ENCODE results near the gene ZFP62. TPM values are rescaled to one million over a fixed set of nuclear protein-coding genes. Genes with fewer than 3 reads are reported as not detected.

The ZFP62 gene
- total RNA-seq, 2 experiments from 2014 or later, result 26.7 to 27.3 TPM

DNA sequence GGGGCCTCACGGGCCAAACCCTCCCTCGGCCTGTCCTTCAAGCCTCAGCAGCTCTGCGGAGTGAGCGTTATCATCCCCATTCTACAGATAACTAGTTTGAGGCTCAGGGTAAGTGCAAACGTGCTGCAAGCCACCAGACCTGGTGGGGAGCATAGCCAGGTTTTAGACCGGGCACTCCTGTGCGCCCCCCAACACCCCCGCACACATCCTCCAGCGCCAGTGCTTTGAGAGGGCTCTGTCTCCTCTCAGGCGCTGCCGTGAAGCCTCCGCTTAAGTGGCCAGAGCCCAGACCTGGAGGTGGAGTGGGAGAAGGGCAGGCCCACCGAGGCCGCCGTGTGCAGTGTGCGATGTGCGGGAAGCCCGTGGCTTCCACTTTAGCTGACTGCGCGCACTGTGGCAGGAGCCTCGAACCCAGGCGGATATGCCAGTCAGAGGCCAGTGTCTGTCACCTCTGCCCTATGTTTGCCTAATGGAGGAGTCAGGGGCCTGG is 56.9 kb downstream of the ZFP62 start:
- POLR2A ChIA-PET, result interaction anchor here (0.5 to 3.7 kb wide), 2 partner anchors 27 to 56 kb away, joined by 3 to 34 read pairs; no protein-coding TSS in a partner anchor

DNA sequence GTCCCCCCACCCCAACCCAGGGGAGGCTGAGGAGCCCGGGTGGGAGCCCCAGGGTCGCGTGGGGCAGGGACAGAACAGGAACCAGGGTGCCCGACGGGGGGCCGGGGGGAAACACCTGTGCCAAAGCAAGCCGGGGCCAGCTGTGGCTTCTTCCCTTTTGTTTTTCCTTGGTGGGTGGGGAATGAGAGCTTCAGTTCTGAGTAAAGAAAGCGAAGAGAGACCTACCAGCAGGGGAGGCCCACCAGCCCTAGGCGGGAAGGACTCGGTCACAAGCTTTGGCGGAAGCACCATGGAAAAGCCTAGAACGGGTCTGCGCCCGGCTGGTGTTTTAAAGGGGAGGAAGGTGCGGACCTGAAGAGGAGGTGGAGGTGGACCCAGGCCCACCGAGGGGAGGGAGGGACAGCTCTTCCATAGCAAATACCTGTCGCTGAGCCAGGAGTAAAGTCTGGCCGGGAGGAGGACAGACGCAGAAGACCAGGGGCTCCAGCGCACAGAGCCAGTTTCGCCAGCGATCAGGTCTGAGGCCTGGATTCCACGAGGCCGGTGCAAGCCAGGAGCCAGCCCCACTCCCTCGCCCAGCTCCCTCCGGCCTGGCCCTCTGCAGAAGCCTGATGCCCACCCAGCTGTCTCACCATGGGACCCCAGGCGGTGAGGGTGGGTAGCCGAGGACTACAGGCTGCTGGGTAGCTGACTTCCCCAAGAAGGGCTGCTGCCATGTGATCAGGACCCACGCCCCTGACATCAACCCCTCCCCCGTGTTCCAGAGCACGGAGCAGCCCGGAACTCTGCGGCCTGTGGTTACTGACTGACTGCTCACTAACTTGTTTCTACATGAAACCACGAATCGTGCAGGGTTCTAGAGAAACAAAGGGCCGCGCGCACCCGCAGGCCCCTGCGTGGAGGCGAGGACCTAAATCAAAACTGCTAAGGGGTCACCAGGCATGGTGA is 57.6 kb downstream of the ZFP62 start:
- CTCF ChIA-PET, result interaction anchor here (0.7 to 1.2 kb wide), 6 partner anchors 20 to 385 kb away, joined by 3 to 8 read pairs (median 4); no protein-coding TSS in a partner anchor
- POLR2A ChIA-PET, result interaction anchor here (0.5 to 3.7 kb wide), 4 partner anchors 28 to 58 kb away, joined by 3 to 34 read pairs (median 4); partner anchors contain the start of gene ZFP62

More for the DNA sequence above, 56.9 kb downstream of the ZFP62 start:
- CTCF ChIA-PET, result interaction anchor here (0.8 to 1.2 kb wide), 4 partner anchors 12 to 30 kb away, joined by 3 to 5 read pairs (median 3); no protein-coding TSS in a partner anchor

DNA sequence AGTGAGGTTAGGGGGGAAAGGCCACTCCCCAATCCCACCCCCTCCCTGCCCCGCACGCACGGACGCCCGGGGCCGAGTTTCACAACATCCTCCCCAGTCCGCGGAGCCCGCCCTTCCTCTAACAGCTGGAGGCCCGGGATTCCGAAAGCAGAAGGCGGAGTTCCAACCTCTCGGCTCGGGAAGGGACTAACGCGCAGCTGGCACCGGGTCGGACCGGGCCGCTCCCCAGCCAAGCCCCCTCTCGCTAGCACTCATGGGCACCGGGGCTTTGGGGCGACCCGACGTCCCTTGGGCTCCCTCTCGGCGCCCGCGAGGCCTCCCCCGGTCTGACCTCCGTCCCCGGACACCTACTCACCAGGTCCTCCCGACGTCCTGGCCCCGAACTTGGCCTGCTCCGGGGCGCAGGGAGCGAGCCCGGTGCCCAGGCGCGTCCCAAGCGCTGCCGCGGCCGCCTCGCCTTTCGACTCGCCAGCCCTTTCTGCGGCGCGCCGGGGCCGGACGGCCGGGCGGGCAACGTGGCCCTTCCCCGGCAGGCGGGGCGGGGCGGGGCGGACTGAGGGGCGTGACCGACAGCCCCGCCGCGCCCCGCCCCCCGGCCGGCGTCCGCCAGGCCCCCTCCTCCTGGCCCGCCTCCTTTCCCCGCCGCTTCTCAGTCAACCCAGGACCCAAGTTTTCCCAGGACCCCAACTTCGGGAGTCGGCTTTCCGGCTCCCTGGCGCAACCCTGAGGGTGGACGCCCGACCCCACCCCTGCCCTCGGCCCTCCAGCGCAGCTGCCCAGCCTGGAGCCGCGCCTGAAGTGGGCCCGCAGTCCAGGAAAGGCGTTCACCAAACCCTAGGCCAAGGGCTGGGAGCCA is 58.5 kb downstream of the ZFP62 start, which contains the start of gene MGAT1:
TSS of gene MGAT1 (minus strand) at position 482 of the 856 bp plus-strand sequence. CDS start 9,835 bp downstream, outside the sequence.
- POLR2A ChIA-PET, result interaction anchor here (0.6 to 3.7 kb wide), 4 partner anchors 8 to 1179 kb away, joined by 3 to 34 read pairs (median 6); no protein-coding TSS in a partner anchor
- CTCF ChIA-PET, result interaction anchor here (1.0 to 1.4 kb wide), 5 partner anchors 16 to 58 kb away, joined by 3 to 8 read pairs (median 3); no protein-coding TSS in a partner anchor

DNA sequence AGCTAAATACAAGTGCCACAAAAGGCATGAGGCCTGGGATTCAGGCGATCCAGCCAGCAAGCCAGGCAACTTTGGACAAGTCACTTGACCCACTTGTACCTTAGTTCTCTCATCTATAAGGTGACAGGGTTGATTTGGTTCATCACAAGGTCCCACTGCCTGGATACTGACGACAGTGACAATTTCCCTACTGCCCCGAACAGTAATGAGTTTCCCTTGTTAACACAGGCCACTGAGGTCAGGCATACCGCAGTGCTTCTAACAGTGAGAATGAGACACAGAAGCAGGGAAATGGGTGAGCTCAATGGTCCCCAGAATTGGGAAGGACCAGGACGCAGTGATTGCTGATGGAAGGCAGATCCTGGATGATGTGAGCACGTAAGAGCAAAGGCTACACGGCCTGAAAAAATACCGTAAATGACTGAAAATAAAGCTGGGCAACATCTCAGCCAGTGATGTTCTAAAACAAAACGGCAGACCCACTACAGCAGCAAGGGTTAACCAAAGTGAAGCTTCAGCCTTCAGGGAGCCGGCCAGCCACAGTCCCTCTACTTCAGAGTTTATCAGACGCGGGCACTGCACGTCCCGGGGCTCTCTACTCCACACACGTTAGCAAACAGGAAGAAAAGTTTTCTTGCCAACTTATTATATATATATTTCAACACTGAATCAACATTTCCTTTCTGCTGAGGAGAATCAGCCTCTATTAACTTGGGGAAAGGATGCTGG is 59.3 kb downstream of the ZFP62 start:
- ChIA-PET POLR2A (interaction anchor here (0.7 to 3.7 kb wide), 4 partner anchors 9 to 407 kb away, joined by 3 to 34 read pairs (median 4); no protein-coding TSS in a partner anchor), CTCF (interaction anchor here (1.0 to 1.4 kb wide), 3 partner anchors 16 to 70 kb away, joined by 3 read pairs; no protein-coding TSS in a partner anchor)

DNA sequence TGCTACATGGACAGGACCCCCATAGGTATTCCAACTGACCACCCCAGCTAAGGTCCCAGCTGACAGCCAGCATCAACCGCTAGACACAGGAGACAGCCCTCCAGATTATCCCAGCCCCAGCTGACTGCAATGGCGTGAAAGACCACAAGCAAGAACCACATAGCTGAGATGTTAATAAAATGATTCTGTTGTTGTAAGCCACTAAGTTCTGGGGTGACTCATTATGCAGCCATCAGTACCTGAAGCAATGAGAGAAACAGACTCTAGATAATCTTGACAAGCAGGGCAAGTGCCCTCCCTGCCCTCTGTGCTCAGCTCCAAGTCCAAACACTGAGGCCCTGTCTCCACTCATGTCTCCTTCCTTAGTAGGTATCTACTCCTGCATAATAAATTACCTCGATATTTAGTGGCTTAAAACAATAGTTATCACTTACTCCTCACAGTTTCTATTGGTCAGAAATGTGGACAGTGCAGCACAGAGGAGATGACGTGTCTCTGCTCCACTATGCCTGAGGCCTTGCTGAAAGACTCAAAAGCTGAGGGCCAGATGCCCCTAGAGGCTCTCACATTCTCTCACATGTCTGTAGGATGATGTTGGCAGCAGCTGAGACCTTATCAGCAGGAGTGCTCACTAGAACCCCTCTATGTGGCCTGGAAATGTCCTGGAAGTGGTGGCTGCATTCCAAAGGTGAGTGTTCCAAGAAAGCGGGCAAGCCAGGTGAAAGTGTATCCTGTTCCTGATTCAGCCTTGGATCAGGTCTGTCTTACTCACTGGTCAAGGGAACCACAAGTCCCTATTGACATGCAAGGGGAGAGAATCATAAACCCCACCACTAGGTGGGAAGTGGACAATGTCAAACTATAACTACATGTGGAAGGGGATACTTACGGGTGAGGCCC is 60.9 kb downstream of the ZFP62 start:
- CTCF ChIA-PET, result interaction anchor here (0.9 to 1.2 kb wide), 2 partner anchors 30 to 61 kb away, joined by 3 read pairs; no protein-coding TSS in a partner anchor
- POLR2A ChIA-PET, result interaction anchor here (1.0 to 1.1 kb wide), 4 partner anchors 9 to 29 kb away, joined by 3 to 5 read pairs (median 4); no protein-coding TSS in a partner anchor

DNA sequence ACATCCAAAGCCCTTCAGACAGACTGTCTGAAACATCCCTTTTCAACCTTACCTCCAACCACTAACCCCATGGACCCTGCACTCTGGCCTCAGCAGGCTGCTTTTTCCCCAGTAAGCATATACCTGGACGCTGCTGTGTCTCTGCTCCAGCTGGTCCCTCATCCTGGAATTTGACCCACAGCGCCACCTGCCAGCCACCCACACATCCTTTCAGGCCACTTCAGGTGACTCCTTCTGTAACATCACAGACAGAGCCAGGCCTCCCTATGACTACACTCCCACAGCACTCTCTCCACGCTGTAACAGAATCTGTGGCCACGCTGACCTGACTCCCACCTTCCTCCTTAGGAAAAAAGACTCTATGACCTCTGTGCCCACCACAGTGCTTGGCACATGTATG is 61.9 kb downstream of the ZFP62 start:
- CTCF ChIA-PET, result interaction anchor here (0.9 to 1.2 kb wide), 2 partner anchors 31 to 62 kb away, joined by 3 read pairs; no protein-coding TSS in a partner anchor
- POLR2A ChIA-PET, result interaction anchor here (1.0 to 1.1 kb wide), 2 partner anchors 11 to 30 kb away, joined by 3 to 5 read pairs; no protein-coding TSS in a partner anchor

DNA sequence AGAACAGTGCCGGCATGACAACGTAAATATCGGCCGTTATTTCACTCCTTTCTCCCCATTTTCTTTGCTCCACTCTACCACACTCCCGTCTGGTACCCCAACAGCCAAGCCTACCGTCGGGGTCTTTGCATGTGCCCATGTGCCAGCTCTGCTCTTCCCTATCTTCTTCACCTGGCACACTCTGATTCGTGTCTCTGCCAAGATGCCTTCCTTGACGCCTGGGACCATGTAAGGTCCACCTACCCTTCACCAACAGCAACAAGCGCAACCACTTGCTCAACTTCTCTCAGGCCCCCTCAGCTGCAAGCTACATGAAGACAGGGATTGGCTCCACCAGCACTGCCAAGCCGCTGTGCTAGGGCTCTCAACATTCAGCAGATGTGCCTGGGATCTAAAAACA is 62.9 kb downstream of the ZFP62 start:
- ChIA-PET CTCF (no interaction called here), POLR2A (no interaction called here)

Other genes starting within 250 kb of the ZFP62 start
- 1 to 10 TPM; 4.2 to 4.4 TPM for gene FLT4, start 211.7 kb downstream of the ZFP62 start, total RNA-seq
- not detected for gene OR2Y1, start 121.2 kb downstream of the ZFP62 start, total RNA-seq
- gene MGAT1, start 58.5 kb downstream of the ZFP62 start, total RNA-seq, result 100 to 1,000 TPM; 122 to 128 TPM
- not detected for gene BTNL8, start 37.9 kb upstream of the ZFP62 start, total RNA-seq
- gene BTNL3, start 127.6 kb upstream of the ZFP62 start, total RNA-seq, result not detected
- not detected for gene BTNL9, start 179.0 kb upstream of the ZFP62 start, total RNA-seq

Data from activated CD8-positive, alpha-beta memory T cell treated with anti-CD3 and anti-CD28 coated beads for 36 hours (primary cell).